ENCODE measurements around the gene WT1. TPM values are rescaled to one million over a fixed set of nuclear protein-coding genes. Genes with fewer than 3 reads are reported as not detected.

WT1 gene
- total and polyA plus RNA-seq, 10 of the 15 experiments (the other 5 are each of a cell fraction or from before 2014, with no cell fraction given), result 0.07 to 0.37 (median 0.08) TPM; not detected in 7

GRCh38 chr11:32411942-32412615 is 23.3 kb downstream of the WT1 start:
- Histone ChIP-seq H3K79me2 (ENCODE audit: control insufficient read depth, insufficient read depth, low read length) (no peaks in the 10 kb centered on the region), H3K27me3 (replicated peaks in 1 of 2; ENCODE audit: control insufficient read depth in 2 of 2, insufficient read depth in 2 of 2, low read length in 1 of 2) (peaks cover 2 to 6% of the 10 kb centered on the region in 2 experiments; a peak in 3 of 4 replicates), H3K9ac (ENCODE audit: control insufficient read depth, insufficient read depth, low read length) (no peak overlapping the region), H3K4me3 (no peak overlapping the region), H3K9me3 (replicated peaks; ENCODE audit: control insufficient read depth, insufficient read depth, low read length) (no peaks in the 10 kb centered on the region), H3K27ac (ENCODE audit: control insufficient read depth, insufficient read depth) (no peak overlapping the region), H4K20me1 (ENCODE audit: control insufficient read depth, insufficient read depth) (no peaks in the 10 kb centered on the region), H3K4me1 (ENCODE audit: control insufficient read depth, insufficient read depth, low read length) (no peaks in the 10 kb centered on the region), H2AFZ (ENCODE audit: control insufficient read depth, low read depth, low read length) (no peak overlapping the region), H3K4me2 (ENCODE audit: control insufficient read depth, insufficient read depth) (no peak overlapping the region), H3K36me3 (ENCODE audit: control insufficient read depth in 2 of 2, insufficient read depth in 2 of 2, low read length in 1 of 2) (no peaks in the 10 kb centered on the region)
- no TSS peak for BruUV-seq (replicated peaks)
- ChIA-PET RAD21 (ENCODE audit: unreplicated experiment) (no interaction called here), POLR2A (no interaction called here), SMC1A (ENCODE audit: uncharacterized antibody, unreplicated experiment) (interaction anchor here (0.5 kb wide), 1 partner anchor 384 kb away, joined by 3 read pairs; no protein-coding TSS in a partner anchor), CTCF (no interaction called here)
- no peak for TF ChIP-seq YY1 (IDR thresholded peaks at IDR 0.05; ENCODE audit: low read depth, low read length)
- TF ChIP-seq ZNF592 (IDR thresholded peaks at IDR 0.05), result no peak
- TF ChIP-seq ZNF207 (IDR thresholded peaks at IDR 0.05; ENCODE audit: borderline replicate concordance), result no peak
- no peak for TF ChIP-seq ZNF622 (IDR thresholded peaks at IDR 0.05)
- TF ChIP-seq MTA3 (IDR thresholded peaks at IDR 0.05; ENCODE audit: borderline replicate concordance, low read length), result no peak
- TF ChIP-seq WRNIP1 (IDR thresholded peaks at IDR 0.05; ENCODE audit: borderline replicate concordance, low read depth, low read length), result no peak
- TF ChIP-seq PAX5 (IDR thresholded peaks at IDR 0.05; ENCODE audit: borderline replicate concordance, low read depth, low read length), result no peak
- no peak for TF ChIP-seq NFXL1 (IDR thresholded peaks at IDR 0.05; ENCODE audit: borderline replicate concordance)
- TF ChIP-seq IRF5 (IDR thresholded peaks at IDR 0.05; ENCODE audit: borderline replicate concordance), result no peak
- TF ChIP-seq CHD1 (IDR thresholded peaks at IDR 0.05; ENCODE audit: low read depth, low read length), result no peak
- no peak for TF ChIP-seq IKZF2 (IDR thresholded peaks at IDR 0.05)
- no peak for TF ChIP-seq MLLT1 (IDR thresholded peaks at IDR 0.05)
- in situ Hi-C loops (cut with MboI) (no loop called here), intact Hi-C loops (cut with micrococcal nuclease; ENCODE audit: unreplicated experiment) (no loop called here)
- 48% methylated on average over 12 of the region's 12 CpGs for WGBS (ENCODE audit: insufficient coverage, insufficient replicate concordance, low lambda C conversion rate, missing lambda C conversion rate)
- no peak for FAIRE-seq
- ATAC-seq, result no peak
- no peak for DNase-seq (ENCODE audit: low read depth, low spot score)

All from GM12878 (cell line).